K562 (cell line): ENCODE measurements around the gene LOXL4. TPM values are rescaled to one million over a fixed set of nuclear protein-coding genes. Genes with fewer than 3 reads are reported as not detected.

Experiments used
- ESRRB ChIP-seq: fragments of 250-450 bp; sonication (Bioruptor Pico); IDR thresholded peaks from 2 replicates; pipeline ENCODE4 v1.5.0; 2020; ENCODE audit warnings: mild to moderate bottlenecking, moderate library complexity, borderline replicate concordance
- JUN ChIP-seq, 2 experiments: sonication (generic) in 1 of 2; formaldehyde crosslinking in 1 of 2; IDR thresholded peaks; 2 replicates each; pipeline versions ENCODE4 v1.6.1 to v1.8.0; 2012 to 2022; ENCODE audit warnings: borderline replicate concordance in 2 of 2, mild to moderate bottlenecking in 2 of 2, improper control_type of control experiment in 1 of 2, low read depth in 1 of 2, low read length in 1 of 2, missing genetic modification reagents in 1 of 2
- NCOA2 ChIP-seq, 2 experiments: fragments of 450-650 bp; IDR thresholded peaks; 2 replicates each; pipeline ENCODE4 v1.6.1; 2018; ENCODE audit warnings: mild to moderate bottlenecking in 2 of 2, moderate library complexity in 1 of 2; ENCODE audit not compliant: partially characterized antibody in 2 of 2
- NR4A1 ChIP-seq, 2 experiments: fragments of 250-450 bp in 1 of 2; fragments of 450-650 bp in 1 of 2; sonication (Bioruptor Pico) in 1 of 2; IDR thresholded peaks; 2 replicates each; pipeline versions ENCODE4 v1.4.0 to v1.6.1; 2016 to 2020; ENCODE audit warnings: mild to moderate bottlenecking in 2 of 2, missing compliant biosample characterization in 1 of 2, missing genetic modification characterization in 1 of 2, moderate library complexity in 1 of 2
- OTX1 ChIP-seq: fragments of 450-650 bp; formaldehyde crosslinking; IDR thresholded peaks from 2 replicates; pipeline ENCODE4 v1.4.0; 2022; ENCODE audit warnings: mild to moderate bottlenecking
- SRF ChIP-seq, 2 experiments: fragments of 250-450, 450-650 bp in 1 of 2; sonication (Bioruptor Pico) in 1 of 2; sonication (generic) in 1 of 2; formaldehyde crosslinking; IDR thresholded peaks; 2 replicates each; pipeline versions ENCODE4 v1.5.0 to v1.5.1; 2020 to 2022; ENCODE audit warnings: mild to moderate bottlenecking in 1 of 2, missing genetic modification reagents in 1 of 2
- TAL1 ChIP-seq: fragments of 450-650 bp; IDR thresholded peaks from 2 replicates; pipeline ENCODE4 v1.6.1; 2016; ENCODE audit warnings: mild to moderate bottlenecking
- ZNF134 ChIP-seq: fragments of 250-450 bp; sonication (Bioruptor Pico); conservative IDR thresholded peaks from 2 replicates; pipeline ENCODE4 v1.4.0; 2020
- ZNF282 ChIP-seq: sonication (generic); formaldehyde crosslinking; IDR thresholded peaks from 2 replicates; pipeline ENCODE4 v1.8.1; 2023; ENCODE audit warnings: missing genetic modification reagents
- ZNF584 ChIP-seq: fragments of 200-800 bp; sonication (Bioruptor generic); IDR thresholded peaks from 2 replicates; pipeline ENCODE4 v1.6.1; 2016; ENCODE audit warnings: low read depth, mild to moderate bottlenecking, missing genetic modification characterization, missing compliant biosample characterization
- ZNF77 ChIP-seq: fragments of 250-450 bp; sonication (Bioruptor Pico); IDR thresholded peaks from 2 replicates; pipeline ENCODE4 v1.5.0; 2020
- polyA plus RNA-seq, 8 experiments: library from polyadenylated mRNA; depleted of rRNA in 4 of 8; stranded (reverse) in 5 of 8; unstranded in 3 of 8; fragments of >200 nt; fragmentation: Nextera tagmentation in 2 of 8; fragmentation: Illumina TruSeq in 1 of 8; extraction: Ambion mirVana in 2 of 8; extraction: Trizol in 1 of 8; gene quantifications; 2 replicates each; pipeline versions ENCODE4 v1.2.1 to v1.2.3, GENCODE V29; 2011 to 2014; ENCODE audit warnings: inconsistent platforms in 1 of 8, missing spikeins in 1 of 8
- total RNA-seq, 7 experiments: library from RNA; depleted of rRNA in 6 of 7; stranded (reverse); fragments of >200 nt in 6 of 7; fragmentation: Illumina TruSeq in 2 of 7; extraction: Trizol in 2 of 7; gene quantifications; 2 replicates each; pipeline versions ENCODE4 v1.2.1 to v1.2.3, GENCODE V29; 2011 to 2021; ENCODE audit warnings: low replicate concordance in 1 of 7
- TF ChIP-seq, protein P1 (sequence below), 2 experiments: fragments of 150-350 bp in 1 of 2; IDR thresholded peaks; 2 replicates each; pipeline ENCODE4 v1.6.1; 2012 to 2016; ENCODE audit warnings: low read depth in 2 of 2, low read length in 2 of 2, mild to moderate bottlenecking in 1 of 2, moderate library complexity in 1 of 2
- TF ChIP-seq, protein P2 (sequence below), 2 experiments: fragments of 450-650 bp in 1 of 2; sonication (generic) in 1 of 2; formaldehyde crosslinking in 1 of 2; IDR thresholded peaks; 2 replicates each; pipeline versions ENCODE4 v1.7.1 to v1.9.0; 2016 to 2022; ENCODE audit warnings: inconsistent platforms in 1 of 2, mild to moderate bottlenecking in 1 of 2, missing genetic modification reagents in 1 of 2
- TF ChIP-seq, protein P3 (sequence below): fragments of 250-450 bp; sonication (Bioruptor Pico); IDR thresholded peaks from 2 replicates; pipeline ENCODE4 v1.8.0; 2021; ENCODE audit warnings: moderate library complexity, mild to moderate bottlenecking, inconsistent platforms

LOXL4 gene
- total and polyA plus RNA-seq, 9 of the 15 experiments (the other 6 are each of a cell fraction or from before 2014, with no cell fraction given): 0.03 to 0.35 (median 0.05) TPM; not detected in 3

DNA sequence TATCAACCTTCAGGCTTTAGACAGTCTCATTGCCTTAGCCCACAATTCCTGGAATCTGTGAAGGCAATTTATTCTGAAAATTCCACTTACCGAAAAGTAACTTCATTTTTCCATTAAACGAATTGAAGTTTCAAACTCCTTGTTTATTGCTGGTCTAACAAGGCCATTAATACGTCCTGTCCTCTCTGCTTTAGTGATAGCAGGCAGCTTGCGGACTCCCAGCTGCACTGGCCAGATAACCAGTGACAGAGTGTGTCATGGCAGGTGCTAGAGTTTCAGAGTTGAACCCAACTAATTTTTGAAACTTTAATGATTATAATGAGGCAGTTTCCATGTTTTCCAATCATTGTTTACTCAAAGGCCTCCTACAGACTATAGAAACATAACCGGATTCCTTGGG, 31.1 kb downstream of the LOXL4 start (continued):
- TF ChIP-seq NR4A1 (CRISPR knock-in tag; IDR thresholded peaks at IDR 0.05) (no peak), NR4A1 (tag; IDR thresholded peaks at IDR 0.05) (no peak), ZNF134 (CRISPR knock-in tag) (no peak), ESRRB (CRISPR knock-in tag) (no peak), ZNF584 (CRISPR knock-in tag) (peak; percentile 55; the same call in 1 of the 2 replicates), NCOA2 (IDR thresholded peaks at IDR 0.05; ENCODE audit: partially characterized antibody in 2 of 2) (no peak), ZNF282 (CRISPR knock-in tag) (no peak), JUN (IDR thresholded peaks at IDR 0.05; ENCODE audit: borderline replicate concordance, low read depth, low read length) (peak; percentile 56; the same call in 1 of the 2 replicates), JUN (CRISPR knock-in tag; IDR thresholded peaks at IDR 0.05; ENCODE audit: borderline replicate concordance) (no peak), SRF (CRISPR knock-in tag; IDR thresholded peaks at IDR 0.05) (no peak), ZNF77 (no peak), OTX1 (CRISPR knock-in tag) (no peak), TAL1 (peak; percentile 95)
- TF ChIP-seq, protein P1, sequence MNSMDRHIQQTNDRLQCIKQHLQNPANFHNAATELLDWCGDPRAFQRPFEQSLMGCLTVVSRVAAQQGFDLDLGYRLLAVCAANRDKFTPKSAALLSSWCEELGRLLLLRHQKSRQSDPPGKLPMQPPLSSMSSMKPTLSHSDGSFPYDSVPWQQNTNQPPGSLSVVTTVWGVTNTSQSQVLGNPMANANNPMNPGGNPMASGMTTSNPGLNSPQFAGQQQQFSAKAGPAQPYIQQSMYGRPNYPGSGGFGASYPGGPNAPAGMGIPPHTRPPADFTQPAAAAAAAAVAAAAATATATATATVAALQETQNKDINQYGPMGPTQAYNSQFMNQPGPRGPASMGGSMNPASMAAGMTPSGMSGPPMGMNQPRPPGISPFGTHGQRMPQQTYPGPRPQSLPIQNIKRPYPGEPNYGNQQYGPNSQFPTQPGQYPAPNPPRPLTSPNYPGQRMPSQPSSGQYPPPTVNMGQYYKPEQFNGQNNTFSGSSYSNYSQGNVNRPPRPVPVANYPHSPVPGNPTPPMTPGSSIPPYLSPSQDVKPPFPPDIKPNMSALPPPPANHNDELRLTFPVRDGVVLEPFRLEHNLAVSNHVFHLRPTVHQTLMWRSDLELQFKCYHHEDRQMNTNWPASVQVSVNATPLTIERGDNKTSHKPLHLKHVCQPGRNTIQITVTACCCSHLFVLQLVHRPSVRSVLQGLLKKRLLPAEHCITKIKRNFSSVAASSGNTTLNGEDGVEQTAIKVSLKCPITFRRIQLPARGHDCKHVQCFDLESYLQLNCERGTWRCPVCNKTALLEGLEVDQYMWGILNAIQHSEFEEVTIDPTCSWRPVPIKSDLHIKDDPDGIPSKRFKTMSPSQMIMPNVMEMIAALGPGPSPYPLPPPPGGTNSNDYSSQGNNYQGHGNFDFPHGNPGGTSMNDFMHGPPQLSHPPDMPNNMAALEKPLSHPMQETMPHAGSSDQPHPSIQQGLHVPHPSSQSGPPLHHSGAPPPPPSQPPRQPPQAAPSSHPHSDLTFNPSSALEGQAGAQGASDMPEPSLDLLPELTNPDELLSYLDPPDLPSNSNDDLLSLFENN (IDR thresholded peaks at IDR 0.05; ENCODE audit: low read depth in 2 of 2, low read length in 2 of 2): peak in 1 of 2 experiments; percentile 91; a peak in 2 of 4 replicates
- TF ChIP-seq, protein P2, sequence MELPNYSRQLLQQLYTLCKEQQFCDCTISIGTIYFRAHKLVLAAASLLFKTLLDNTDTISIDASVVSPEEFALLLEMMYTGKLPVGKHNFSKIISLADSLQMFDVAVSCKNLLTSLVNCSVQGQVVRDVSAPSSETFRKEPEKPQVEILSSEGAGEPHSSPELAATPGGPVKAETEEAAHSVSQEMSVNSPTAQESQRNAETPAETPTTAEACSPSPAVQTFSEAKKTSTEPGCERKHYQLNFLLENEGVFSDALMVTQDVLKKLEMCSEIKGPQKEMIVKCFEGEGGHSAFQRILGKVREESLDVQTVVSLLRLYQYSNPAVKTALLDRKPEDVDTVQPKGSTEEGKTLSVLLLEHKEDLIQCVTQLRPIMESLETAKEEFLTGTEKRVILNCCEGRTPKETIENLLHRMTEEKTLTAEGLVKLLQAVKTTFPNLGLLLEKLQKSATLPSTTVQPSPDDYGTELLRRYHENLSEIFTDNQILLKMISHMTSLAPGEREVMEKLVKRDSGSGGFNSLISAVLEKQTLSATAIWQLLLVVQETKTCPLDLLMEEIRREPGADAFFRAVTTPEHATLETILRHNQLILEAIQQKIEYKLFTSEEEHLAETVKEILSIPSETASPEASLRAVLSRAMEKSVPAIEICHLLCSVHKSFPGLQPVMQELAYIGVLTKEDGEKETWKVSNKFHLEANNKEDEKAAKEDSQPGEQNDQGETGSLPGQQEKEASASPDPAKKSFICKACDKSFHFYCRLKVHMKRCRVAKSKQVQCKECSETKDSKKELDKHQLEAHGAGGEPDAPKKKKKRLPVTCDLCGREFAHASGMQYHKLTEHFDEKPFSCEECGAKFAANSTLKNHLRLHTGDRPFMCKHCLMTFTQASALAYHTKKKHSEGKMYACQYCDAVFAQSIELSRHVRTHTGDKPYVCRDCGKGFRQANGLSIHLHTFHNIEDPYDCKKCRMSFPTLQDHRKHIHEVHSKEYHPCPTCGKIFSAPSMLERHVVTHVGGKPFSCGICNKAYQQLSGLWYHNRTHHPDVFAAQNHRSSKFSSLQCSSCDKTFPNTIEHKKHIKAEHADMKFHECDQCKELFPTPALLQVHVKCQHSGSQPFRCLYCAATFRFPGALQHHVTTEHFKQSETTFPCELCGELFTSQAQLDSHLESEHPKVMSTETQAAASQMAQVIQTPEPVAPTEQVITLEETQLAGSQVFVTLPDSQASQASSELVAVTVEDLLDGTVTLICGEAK (IDR thresholded peaks at IDR 0.05): 0 out of 2 replicates have a peak, but pooled peaks have one; percentile 40
- TF ChIP-seq, protein P2 (CRISPR knock-in tag; IDR thresholded peaks at IDR 0.05): no peak
- TF ChIP-seq, protein P3, sequence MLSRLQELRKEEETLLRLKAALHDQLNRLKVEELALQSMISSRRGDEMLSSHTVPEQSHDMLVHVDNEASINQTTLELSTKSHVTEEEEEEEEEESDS: no peak
